Right lobe of liver (tissue), 4 donors: Measurements from ENCODE around the gene CMKLR1.

ENCODE experiments used
- POLR2A ChIP-seq: fragments of 450-650 bp; IDR thresholded peaks from one replicate; pipeline ENCODE4 v1.6.1; 2017; ENCODE audit warnings: antibody characterized with exemption, mild to moderate bottlenecking
- TF ChIP-seq, protein P1 (sequence below), 4 donors: fragments of 200-600 bp in 3 of 4; fragments of 450-650 bp in 1 of 4; IDR thresholded peaks; one replicate each; pipeline versions ENCODE4 v1.5.1 to v1.8.0; 2016 to 2022; ENCODE audit warnings: antibody characterized with exemption in 4 of 4, mild to moderate bottlenecking in 2 of 4
- donor health status: DM: no; HTN: no; CAD: no.
- donor health status: DM: no; HTN: no; CAD: no.
- donor health status: DM: no; HTN: yes; CAD: no.

DNA sequence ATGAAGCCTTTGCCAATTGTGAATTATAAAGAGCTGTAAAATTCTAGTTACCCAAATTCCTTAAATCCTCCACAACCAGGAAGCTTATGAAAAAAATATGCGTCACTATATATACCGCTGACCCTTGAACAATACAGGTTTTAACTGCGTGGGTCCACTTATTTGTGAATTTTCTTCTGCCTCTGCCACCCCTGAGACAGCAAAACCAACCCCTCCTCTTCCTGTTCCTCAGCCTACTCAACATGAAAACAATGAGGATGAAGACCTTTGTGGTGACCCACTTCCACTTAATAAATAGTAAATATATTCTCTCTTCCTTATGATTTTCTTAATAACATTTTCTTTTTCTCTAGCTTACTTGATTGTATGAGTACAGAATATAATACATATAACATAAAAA is 42.2 kb downstream of the CMKLR1 start:
- TF ChIP-seq POLR2A = no peak
- TF ChIP-seq, protein P1, sequence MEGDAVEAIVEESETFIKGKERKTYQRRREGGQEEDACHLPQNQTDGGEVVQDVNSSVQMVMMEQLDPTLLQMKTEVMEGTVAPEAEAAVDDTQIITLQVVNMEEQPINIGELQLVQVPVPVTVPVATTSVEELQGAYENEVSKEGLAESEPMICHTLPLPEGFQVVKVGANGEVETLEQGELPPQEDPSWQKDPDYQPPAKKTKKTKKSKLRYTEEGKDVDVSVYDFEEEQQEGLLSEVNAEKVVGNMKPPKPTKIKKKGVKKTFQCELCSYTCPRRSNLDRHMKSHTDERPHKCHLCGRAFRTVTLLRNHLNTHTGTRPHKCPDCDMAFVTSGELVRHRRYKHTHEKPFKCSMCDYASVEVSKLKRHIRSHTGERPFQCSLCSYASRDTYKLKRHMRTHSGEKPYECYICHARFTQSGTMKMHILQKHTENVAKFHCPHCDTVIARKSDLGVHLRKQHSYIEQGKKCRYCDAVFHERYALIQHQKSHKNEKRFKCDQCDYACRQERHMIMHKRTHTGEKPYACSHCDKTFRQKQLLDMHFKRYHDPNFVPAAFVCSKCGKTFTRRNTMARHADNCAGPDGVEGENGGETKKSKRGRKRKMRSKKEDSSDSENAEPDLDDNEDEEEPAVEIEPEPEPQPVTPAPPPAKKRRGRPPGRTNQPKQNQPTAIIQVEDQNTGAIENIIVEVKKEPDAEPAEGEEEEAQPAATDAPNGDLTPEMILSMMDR (IDR thresholded peaks at IDR 0.05) = no peak
